HG03175 (cell line): ENCODE results near the gene TMEM30B.
"Not testable (repeated sequence)": the region's sequence is repeated elsewhere in the genome, so short reads cannot be mapped to it uniquely, and the experiment has no call there.

Experiments used
- ATAC-seq: cut with Tn5 transposase; IDR thresholded peaks from one replicate; pipeline ENCODE4 v1.9.1; 2021; ENCODE audit warnings: mild to moderate bottlenecking, moderate library complexity; ENCODE audit not compliant: unreplicated experiment

The TMEM30B gene

GRCh38 chr14:61281186-61281947 lies at the start of gene TMEM30B:
Gene TMEM30B, minus strand, starts transcription at chr14:61281338. Its CDS starts 191 bp downstream, at chr14:61281147.
- ATAC-seq = peak; percentile 13

GRCh38 chr14:61330511-61330910 lies 49.4 kb upstream of the TMEM30B start:
- ATAC-seq = peak; percentile 61

GRCh38 chr14:61329478-61330051 lies 48.4 kb upstream of the TMEM30B start:
- peak; percentile 65 for ATAC-seq

GRCh38 chr14:61328626-61329262 lies 47.6 kb upstream of the TMEM30B start:
- no peak for ATAC-seq

GRCh38 chr14:61326847-61327246 lies 45.7 kb upstream of the TMEM30B start:
- no peak for ATAC-seq

- no peak for ATAC-seq
These were observed 45.0 kb upstream of the TMEM30B start for GRCh38 chr14:61326146-61326545.

GRCh38 chr14:61325166-61325565 lies 44.0 kb upstream of the TMEM30B start:
- no peak for ATAC-seq

- ATAC-seq = no peak
These were observed 42.8 kb upstream of the TMEM30B start for GRCh38 chr14:61323970-61324369.

- ATAC-seq = no peak
These were observed 41.7 kb upstream of the TMEM30B start for GRCh38 chr14:61322799-61323290.

GRCh38 chr14:61322011-61322798 lies 41.1 kb upstream of the TMEM30B start:
- peak; percentile 17 for ATAC-seq

GRCh38 chr14:61321385-61322010 lies 40.4 kb upstream of the TMEM30B start, which contains the start of gene PRKCH:
Gene PRKCH, plus strand, starts transcription at chr14:61321579. Its CDS starts 523 bp downstream, at chr14:61322102.
- peak; percentile 68 for ATAC-seq

- ATAC-seq = no peak
These were observed 39.8 kb upstream of the TMEM30B start for GRCh38 chr14:61320806-61321384.

- ATAC-seq = not testable (repeated sequence)
These were observed 39.0 kb upstream of the TMEM30B start for GRCh38 chr14:61320170-61320569.

GRCh38 chr14:61319706-61320105 lies 38.6 kb upstream of the TMEM30B start:
- no peak for ATAC-seq

GRCh38 chr14:61319086-61319485 lies 37.9 kb upstream of the TMEM30B start:
- no peak for ATAC-seq

- no peak for ATAC-seq
These were observed 34.2 kb upstream of the TMEM30B start for GRCh38 chr14:61315313-61315712.

- ATAC-seq = not testable (repeated sequence)
These were observed 27.6 kb upstream of the TMEM30B start for GRCh38 chr14:61308701-61309100.

GRCh38 chr14:61308198-61308597 lies 27.1 kb upstream of the TMEM30B start:
- no peak for ATAC-seq

GRCh38 chr14:61304688-61305087 lies 23.6 kb upstream of the TMEM30B start:
- ATAC-seq = no peak

- no peak for ATAC-seq
These were observed 19.6 kb upstream of the TMEM30B start for GRCh38 chr14:61300754-61301153.
